ENCODE data around the gene GNAQ. TPM values are rescaled to one million over a fixed set of nuclear protein-coding genes. Genes with fewer than 3 reads are reported as not detected.

Gene GNAQ
- total RNA-seq, 1 donor from 2014 or later: 64.9 TPM

DNA sequence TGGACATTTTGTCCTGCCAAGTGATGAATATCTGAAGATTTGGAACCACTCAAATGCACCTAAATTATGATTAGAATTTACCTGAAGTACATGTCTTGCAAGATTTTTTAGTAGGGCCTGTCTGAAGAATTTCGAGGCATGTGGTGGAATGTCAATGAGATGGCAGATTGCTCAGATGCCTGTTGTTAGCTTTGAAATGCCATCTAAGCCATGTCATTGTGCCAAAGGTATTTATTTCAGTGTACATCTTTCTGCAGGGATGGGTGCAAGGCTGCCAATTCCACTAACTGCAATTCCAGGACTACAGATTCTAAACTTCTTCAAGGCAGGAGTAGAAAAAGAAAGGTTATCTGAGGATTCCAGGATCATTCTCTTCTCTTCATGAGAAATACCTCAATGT lies 9.1 kb upstream of the GNAQ start:
- H3K4me1 Mint-ChIP-seq (ENCODE audit: low read depth): peaks cover 1% of the 10 kb centered on the region
- no peak for DNase-seq (ENCODE audit: low spot score, unreplicated experiment)
- H3K4me3 Mint-ChIP-seq (ENCODE audit: low read depth): no peak overlapping the region
- H3K9me3 Mint-ChIP-seq (ENCODE audit: low read depth): no peaks in the 10 kb centered on the region
- H3K27me3 Mint-ChIP-seq: peaks cover 9% of the 10 kb centered on the region
- no peak overlapping the region for H3K27ac Mint-ChIP-seq
- H3K36me3 Mint-ChIP-seq (ENCODE audit: insufficient read depth): no peaks in the 10 kb centered on the region
- TF ChIP-seq, protein P1, sequence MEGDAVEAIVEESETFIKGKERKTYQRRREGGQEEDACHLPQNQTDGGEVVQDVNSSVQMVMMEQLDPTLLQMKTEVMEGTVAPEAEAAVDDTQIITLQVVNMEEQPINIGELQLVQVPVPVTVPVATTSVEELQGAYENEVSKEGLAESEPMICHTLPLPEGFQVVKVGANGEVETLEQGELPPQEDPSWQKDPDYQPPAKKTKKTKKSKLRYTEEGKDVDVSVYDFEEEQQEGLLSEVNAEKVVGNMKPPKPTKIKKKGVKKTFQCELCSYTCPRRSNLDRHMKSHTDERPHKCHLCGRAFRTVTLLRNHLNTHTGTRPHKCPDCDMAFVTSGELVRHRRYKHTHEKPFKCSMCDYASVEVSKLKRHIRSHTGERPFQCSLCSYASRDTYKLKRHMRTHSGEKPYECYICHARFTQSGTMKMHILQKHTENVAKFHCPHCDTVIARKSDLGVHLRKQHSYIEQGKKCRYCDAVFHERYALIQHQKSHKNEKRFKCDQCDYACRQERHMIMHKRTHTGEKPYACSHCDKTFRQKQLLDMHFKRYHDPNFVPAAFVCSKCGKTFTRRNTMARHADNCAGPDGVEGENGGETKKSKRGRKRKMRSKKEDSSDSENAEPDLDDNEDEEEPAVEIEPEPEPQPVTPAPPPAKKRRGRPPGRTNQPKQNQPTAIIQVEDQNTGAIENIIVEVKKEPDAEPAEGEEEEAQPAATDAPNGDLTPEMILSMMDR (IDR thresholded peaks at IDR 0.05; ENCODE audit: unreplicated experiment): no peak

DNA sequence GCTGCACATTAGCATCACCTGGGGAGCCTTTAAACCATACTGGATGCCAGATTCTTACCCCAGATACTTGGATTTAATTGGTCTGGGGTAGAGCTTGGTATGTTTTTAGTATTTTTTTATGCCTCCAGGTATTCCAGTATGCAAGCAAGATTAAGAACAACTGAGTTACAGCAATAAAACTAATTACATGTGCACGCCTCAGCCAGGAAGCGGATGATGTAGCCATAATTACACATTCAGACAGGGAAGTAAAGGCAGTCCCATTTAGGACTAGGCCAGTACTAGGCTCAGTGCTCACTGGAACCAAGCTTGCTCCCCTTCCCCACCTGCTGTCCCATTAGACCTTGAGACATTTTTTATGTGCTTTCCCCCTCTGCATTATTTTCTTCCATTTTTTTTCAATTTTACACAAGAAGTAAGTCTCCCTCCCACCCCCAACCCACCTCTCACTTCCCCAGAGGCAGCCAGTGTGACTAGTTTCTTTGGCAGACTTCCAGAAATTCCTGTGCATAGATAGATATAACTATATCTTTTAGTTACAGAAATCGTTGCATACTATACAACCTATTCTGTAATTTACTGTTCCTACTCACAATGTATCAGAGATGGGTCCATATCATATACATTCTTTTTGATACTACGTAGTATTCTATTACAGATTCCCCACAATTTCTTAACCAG lies 7.1 kb upstream of the GNAQ start:
- Mint-ChIP-seq H3K4me3 (ENCODE audit: low read depth) (no peak overlapping the region), H3K36me3 (ENCODE audit: insufficient read depth) (no peaks in the 10 kb centered on the region), H3K27ac (no peak overlapping the region), H3K27me3 (peaks cover 9% of the 10 kb centered on the region), H3K4me1 (ENCODE audit: low read depth) (peaks cover 13% of the 10 kb centered on the region), H3K9me3 (ENCODE audit: low read depth) (no peaks in the 10 kb centered on the region)
- TF ChIP-seq, protein P1 (IDR thresholded peaks at IDR 0.05; ENCODE audit: unreplicated experiment): no peak
- DNase-seq (ENCODE audit: low spot score, unreplicated experiment): no peak

DNA sequence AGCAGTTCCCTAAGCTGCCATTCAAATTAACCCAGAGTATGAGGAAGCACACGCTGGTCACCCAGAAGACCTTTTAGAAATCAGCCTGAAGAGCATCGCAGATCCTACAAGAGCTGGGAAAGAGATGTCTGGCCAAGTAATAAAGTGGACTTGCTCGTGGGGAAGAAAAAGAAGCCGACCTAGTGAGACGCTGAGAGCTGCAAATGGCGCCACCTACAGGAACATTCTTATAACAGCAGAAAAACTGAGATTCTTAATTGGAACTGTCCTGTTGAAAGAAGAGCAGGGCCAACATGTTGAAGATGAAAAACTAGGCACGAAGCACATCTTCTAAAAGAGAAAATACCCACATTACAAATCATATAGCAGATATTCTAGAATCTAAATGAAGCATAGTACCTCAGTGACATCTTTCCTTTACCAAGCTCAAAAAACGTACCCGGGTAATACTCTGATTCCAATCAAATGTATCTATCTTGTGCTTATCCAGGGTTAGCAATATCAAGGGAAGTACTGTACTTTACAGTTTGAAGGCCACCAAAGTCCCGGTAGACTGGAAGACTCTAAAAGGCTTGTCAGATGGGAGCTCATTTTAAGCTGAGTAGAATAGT lies 3.9 kb upstream of the GNAQ start:
- DNase-seq (ENCODE audit: low spot score, unreplicated experiment): peak; percentile 17
- no peak overlapping the region for H3K4me3 Mint-ChIP-seq (ENCODE audit: low read depth)
- H3K27me3 Mint-ChIP-seq: peaks cover 3% of the 10 kb centered on the region
- no peak overlapping the region for H3K27ac Mint-ChIP-seq
- no peaks in the 10 kb centered on the region for H3K36me3 Mint-ChIP-seq (ENCODE audit: insufficient read depth)
- TF ChIP-seq, protein P1 (IDR thresholded peaks at IDR 0.05; ENCODE audit: unreplicated experiment): peak; percentile 83
- H3K4me1 Mint-ChIP-seq (ENCODE audit: low read depth): peaks cover 24% of the 10 kb centered on the region
- no peaks in the 10 kb centered on the region for H3K9me3 Mint-ChIP-seq (ENCODE audit: low read depth)

DNA sequence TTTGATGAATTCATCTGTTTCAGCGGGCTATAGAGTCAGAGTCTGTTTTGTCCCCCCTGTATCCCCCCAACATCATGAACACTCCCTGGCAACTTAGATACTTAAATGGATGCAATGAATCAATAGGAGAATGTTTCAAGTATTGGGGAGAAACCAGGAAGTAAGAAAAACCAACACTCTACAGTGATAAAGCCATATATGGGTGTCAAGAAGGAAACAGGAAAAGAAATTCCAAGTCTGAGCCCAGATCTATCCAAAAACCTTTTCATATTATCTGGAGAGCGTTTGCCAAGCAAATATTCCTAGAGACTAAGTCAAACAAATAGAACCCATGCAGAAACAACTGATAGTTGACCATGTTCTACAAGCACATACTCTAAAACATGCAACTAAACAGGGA lies 2.3 kb upstream of the GNAQ start:
- Mint-ChIP-seq H3K36me3 (ENCODE audit: insufficient read depth) (no peaks in the 10 kb centered on the region), H3K4me3 (ENCODE audit: low read depth) (peak overlapping the region; percentile 15), H3K27ac (no peak overlapping the region), H3K9me3 (ENCODE audit: low read depth) (no peaks in the 10 kb centered on the region), H3K4me1 (ENCODE audit: low read depth) (peaks cover 39% of the 10 kb centered on the region), H3K27me3 (peaks cover 3% of the 10 kb centered on the region)
- TF ChIP-seq, protein P1 (IDR thresholded peaks at IDR 0.05; ENCODE audit: unreplicated experiment): no peak
- no peak for DNase-seq (ENCODE audit: low spot score, unreplicated experiment)

DNA sequence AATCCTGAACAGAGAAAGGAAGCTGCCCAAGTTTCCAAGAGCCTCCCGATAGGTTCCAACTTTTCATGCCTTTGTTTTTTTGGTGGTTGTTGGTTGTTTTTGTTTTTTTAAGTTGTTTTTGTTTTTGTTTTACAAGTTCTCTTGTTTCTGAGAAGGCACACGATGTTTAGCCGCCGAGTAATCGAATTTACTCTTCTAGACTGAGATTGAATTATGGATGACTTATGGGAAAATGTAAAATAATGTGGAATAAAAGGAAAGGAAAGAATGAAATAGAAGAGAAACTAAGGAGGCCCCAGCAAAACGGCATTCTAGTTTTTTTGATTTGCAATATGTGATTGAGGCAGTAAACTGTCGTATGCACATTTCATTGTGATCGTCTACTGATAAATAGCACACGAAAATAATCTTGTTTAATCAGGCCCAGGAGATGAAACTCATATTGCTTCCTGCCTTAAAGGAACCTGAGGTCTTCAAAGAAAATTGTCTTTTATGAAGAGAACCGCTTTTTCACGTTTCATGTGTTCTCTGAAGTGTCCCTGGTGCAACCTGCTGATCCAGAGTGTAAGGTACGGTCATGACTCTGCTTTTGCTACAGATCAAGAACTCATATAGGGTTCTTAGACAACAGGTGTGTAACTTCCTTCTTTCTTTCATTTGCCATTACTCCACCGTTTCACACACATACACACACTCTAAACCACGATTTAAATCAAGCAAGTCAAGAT lies 1.3 kb upstream of the GNAQ start:
- peaks cover 3% of the 10 kb centered on the region for H3K27me3 Mint-ChIP-seq
- H3K4me1 Mint-ChIP-seq (ENCODE audit: low read depth): peaks cover 43% of the 10 kb centered on the region
- no peaks in the 10 kb centered on the region for H3K36me3 Mint-ChIP-seq (ENCODE audit: insufficient read depth)
- H3K9me3 Mint-ChIP-seq (ENCODE audit: low read depth): no peaks in the 10 kb centered on the region
- TF ChIP-seq, protein P1 (IDR thresholded peaks at IDR 0.05; ENCODE audit: unreplicated experiment): no peak
- H3K27ac Mint-ChIP-seq: peak overlapping the region; percentile 99
- DNase-seq (ENCODE audit: low spot score, unreplicated experiment): no peak
- H3K4me3 Mint-ChIP-seq (ENCODE audit: low read depth): peak overlapping the region; percentile 86

Data from progenitor cell of endocrine pancreas (in vitro differentiated cells).